Right ventricle myocardium inferior (tissue), 1 donor: Measurements from ENCODE around the gene ODAD2. TPM values are rescaled to one million over a fixed set of nuclear protein-coding genes. Genes with fewer than 3 reads are reported as not detected.
"Not testable (repeated sequence)": the region's sequence is repeated elsewhere in the genome, so short reads cannot be mapped to it uniquely, and the experiment has no call there.

Experiments
- ATAC-seq: fragments of 200-7000 bp; cut with Tn5 transposase; one replicate; pipeline ENCODE4 v1.9.1; 2020; ENCODE audit warnings: mild to moderate bottlenecking, moderate library complexity
- DNase-seq: peaks from one replicate; pipeline ENCODE4 v3.0.0; 2021; ENCODE audit errors: missing footprints
- intact Hi-C: fragments of 100-400 bp; cut with DNase I; formaldehyde crosslinking; loops from one replicate; pipeline ENCODE4 v1.11.0; 2022
- long read RNA-seq: library from polyadenylated mRNA; unstranded; transcript quantifications from one replicate; pipeline ENCODE4 v2.0.0, GENCODE V29; 2021
- total RNA-seq: library from RNA; stranded (reverse); fragmentation: NEBNext Ultra II Directional; extraction: Animal tissue kit (Norgen Biotek cat#: 25700); gene quantifications from one replicate; pipeline ENCODE4 v1.2.1, GENCODE V29; 2021
- donor health status: DM: no; HTN: yes; CAD: no; lungs with severe emphysema.

ODAD2 gene, protein sequence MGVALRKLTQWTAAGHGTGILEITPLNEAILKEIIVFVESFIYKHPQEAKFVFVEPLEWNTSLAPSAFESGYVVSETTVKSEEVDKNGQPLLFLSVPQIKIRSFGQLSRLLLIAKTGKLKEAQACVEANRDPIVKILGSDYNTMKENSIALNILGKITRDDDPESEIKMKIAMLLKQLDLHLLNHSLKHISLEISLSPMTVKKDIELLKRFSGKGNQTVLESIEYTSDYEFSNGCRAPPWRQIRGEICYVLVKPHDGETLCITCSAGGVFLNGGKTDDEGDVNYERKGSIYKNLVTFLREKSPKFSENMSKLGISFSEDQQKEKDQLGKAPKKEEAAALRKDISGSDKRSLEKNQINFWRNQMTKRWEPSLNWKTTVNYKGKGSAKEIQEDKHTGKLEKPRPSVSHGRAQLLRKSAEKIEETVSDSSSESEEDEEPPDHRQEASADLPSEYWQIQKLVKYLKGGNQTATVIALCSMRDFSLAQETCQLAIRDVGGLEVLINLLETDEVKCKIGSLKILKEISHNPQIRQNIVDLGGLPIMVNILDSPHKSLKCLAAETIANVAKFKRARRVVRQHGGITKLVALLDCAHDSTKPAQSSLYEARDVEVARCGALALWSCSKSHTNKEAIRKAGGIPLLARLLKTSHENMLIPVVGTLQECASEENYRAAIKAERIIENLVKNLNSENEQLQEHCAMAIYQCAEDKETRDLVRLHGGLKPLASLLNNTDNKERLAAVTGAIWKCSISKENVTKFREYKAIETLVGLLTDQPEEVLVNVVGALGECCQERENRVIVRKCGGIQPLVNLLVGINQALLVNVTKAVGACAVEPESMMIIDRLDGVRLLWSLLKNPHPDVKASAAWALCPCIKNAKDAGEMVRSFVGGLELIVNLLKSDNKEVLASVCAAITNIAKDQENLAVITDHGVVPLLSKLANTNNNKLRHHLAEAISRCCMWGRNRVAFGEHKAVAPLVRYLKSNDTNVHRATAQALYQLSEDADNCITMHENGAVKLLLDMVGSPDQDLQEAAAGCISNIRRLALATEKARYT
- not detected for total RNA-seq
- long read RNA-seq = 0 reads

DNA sequence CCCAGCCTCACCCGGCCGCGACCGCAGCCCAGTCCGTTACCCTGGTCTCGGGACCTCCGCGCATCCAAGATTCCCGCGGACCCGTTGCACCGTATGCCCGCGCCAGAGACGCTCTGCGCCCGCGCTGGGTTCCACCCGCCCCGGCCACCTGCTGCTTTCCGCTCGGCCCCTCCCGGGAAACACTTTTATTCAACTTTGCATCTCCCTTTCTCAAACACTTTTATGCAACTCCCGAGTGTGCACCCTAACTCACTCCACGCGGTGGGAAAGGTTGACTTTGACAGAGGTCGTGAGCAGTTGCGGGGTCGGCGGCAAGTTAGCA is at the start of gene ODAD2:
TSS of gene ODAD2 (minus strand) at position 126 of the 322 bp plus-strand sequence. CDS start 3,937 bp downstream, outside the sequence.
- DNase-seq = no peak
- intact Hi-C loops = no loop called here
- ATAC-seq = no peak

DNA sequence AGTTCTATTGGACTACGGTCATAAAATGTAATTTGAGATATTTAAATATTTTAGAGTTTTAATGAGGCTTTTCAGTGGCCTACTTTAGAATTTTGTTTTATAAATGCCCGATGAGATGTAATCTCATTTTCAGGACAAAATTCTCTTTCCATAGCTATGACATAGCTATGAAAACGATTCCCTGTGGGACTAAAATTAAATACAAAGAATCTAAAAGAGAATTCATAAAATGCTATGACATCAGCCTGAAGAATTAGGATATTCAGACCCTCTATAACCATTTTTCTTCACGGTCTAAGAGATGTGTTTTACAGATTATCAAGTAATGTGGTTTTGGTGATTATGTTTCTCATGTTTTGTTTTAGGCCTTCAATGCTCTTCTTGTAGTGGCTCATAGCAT is 48.2 kb upstream of the ODAD2 start:
- intact Hi-C loops = no loop called here
- ATAC-seq (no peak), DNase-seq (no peak)

DNA sequence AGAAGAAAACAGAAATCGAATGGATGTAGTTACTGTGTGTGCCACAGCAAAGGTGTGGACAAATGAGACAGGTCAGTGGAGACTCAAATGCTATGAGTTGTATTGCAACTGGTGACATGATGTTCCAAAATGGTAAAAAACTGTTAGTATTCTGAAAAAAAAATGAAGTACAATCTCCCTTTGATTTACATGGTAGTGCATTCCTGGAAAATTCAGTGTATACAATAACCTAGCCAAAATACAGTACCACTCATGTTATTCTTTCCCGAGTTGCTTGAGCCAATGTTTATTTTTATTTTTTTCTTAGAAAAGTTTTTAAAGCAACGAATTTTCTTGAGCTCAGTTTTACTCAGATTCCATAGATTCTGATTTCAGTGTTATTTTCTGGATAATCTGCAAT is 47.7 kb upstream of the ODAD2 start:
- no peak for ATAC-seq
- intact Hi-C loops = no loop called here

DNA sequence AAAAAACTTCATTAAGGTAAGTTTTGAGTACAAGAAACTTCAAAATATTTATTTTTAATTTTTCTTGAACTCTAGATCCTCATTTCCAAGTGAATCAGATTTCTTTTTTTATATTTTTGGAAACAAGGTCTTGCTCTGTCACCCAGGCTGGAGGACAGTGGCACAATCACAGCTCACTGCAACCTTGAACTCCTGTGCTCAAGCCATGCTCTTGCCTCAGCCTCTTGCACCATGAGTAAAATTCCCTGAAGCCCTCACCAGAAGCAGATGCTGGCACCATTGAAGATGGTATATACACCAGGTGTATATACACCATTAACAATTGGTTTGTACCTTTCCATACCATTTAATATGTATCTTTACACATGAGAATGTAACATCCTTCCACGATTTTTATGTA is 45.1 kb upstream of the ODAD2 start:
- intact Hi-C loops = no loop called here
- no peak for ATAC-seq
- no peak for DNase-seq

More for the DNA sequence above, 47.7 kb upstream of the ODAD2 start:
- DNase-seq = no peak

DNA sequence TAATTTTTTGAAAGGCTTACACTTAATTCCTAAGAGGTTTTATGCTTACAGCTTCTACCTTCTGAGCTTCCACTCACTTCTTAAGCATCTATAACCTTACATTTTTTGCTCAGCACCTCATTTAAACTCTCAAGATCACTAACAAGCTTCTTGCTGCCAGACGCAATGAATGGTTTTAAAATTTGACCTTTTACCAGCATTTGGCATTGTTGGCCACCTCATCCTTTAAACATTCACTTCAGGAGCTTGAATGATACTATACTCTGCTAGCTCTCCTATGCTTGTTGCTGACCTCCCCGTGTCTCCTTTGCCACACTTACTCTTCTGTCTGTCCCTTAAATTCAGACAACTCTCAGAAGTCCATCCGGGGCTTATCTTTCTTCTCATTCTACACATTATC is 37.7 kb upstream of the ODAD2 start:
- no peak for ATAC-seq
- intact Hi-C loops = no loop called here
- no peak for DNase-seq

DNA sequence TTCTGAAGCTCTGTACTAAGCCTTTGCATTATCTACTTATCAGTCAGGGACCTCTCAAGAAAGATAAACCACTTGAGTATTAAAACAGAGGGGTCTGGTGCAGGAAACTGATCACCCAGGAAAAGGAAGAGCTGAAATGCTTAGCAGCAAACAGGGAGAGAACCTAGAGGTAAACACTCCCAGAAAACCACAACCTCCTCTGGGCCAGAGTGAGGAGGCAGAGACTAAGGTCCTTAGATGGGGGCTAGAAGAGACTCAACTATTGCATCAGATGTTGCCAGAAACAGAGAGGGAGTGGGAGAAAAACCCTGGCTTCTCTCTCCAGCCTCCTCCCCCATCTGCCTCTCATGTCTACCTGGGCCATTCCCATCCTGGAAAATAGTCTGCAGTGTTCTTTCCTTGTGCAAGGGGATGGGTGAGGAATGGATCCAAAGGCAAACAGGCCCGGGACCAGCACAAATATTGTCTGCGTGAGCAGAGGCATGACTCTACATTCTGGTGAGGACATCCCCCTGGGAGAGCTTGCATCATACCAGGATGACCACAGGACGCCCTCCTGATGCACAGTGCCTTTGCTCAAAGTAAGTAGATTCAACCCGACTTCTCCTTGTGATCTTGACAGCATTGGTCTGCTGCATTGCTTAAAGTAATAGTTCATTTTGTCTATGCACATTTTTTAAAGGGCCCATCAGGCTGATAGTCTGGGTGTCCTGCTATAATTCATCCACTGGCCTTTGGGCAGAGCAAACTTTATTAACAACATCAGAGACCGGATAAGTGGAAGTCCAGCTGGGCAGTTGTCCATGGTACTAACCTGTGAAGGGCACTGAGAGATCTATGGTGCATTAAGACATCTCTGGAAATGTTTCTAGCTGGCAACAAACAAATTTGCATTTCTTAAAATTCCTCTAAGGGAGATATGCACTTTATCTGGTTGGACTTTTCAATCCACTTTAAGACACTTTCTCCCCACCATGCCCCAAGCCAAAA is 22.4 kb upstream of the ODAD2 start:
- DNase-seq = no peak
- intact Hi-C loops = no loop called here

DNA sequence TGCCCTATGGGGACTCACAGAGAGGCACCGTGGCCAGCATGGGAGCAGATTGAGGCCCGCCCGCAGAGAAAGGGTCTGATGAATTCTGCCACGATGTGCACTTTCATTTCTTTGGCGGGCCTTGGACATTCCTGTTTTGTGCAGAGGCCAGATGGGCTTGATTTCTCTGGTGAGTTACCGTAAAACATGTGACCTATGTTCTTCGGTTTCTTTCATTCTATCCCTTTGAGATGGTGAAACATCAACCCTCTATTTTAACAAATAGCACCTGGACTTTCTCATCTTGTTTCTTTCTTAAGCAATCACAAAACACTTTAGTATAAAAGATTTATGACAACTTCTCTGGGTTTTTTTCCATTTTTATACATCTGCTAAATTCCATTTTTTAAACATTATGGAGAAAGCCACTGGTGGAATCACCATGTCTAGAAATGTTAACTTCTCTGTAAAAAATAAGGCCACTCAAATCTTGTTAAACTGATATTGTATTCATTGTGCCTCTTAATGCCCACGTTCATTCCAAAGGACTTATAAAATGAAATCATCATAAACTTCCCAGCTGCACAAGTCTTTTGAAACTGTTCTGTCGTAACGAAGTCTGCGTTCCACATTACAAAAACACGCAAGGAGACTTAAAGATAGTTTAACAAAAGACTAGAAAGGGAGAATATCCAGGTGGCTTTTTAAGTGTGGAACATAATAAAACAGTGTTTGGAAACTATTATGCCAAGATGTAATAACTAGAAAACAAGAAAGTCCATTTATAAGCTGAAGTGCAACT is 21.4 kb upstream of the ODAD2 start:
- no peak for DNase-seq
- intact Hi-C loops = no loop called here
- ATAC-seq = no peak

More for the DNA sequence above, 22.4 kb upstream of the ODAD2 start:
- no peak for ATAC-seq

DNA sequence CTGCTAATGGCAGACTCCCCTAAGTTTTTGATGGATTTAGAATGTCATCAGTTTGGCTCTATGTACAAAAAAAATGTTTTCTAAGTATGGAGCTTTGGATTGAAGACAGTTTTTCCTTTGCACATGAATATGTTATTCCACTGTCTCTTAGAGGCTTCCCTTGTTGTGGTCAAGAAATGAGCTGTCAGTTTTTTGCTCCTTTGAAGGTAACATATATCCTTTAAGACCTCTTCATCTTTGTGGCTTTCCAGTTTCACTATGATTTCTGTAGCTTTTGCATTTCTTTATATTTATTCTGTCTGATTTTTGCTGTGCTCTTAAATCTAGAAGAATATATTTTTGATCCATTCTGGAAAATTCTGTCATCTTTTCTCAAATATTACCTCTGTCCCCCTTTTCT is 15.8 kb upstream of the ODAD2 start:
- no peak for ATAC-seq
- intact Hi-C loops = no loop called here
- no peak for DNase-seq

DNA sequence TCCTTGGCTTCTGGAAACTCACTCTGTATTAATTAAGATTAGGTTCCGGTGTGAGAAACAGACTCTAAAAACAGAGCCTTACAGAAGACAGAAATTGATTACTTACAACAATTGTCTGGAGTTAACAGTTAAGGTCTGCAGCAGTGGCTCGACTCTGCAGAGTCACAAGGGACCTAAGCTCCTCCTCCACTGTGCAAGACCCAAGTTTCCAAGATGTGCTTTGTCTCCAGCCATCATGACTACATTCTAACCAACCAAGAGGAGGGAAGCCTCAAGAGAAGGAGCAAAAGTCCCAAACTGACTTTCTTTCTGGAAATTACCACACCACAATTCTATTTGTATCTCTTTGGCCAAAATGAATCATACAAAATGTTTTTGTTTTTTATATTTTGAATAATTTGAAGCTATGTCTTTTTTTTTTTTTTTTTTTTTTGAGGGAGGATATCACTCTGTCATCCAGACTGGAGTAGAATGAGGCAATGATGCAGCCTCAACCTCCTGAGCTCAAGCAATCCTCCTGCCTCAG is 14.2 kb upstream of the ODAD2 start:
- DNase-seq = no peak
- no peak for ATAC-seq
- intact Hi-C loops = no loop called here

DNA sequence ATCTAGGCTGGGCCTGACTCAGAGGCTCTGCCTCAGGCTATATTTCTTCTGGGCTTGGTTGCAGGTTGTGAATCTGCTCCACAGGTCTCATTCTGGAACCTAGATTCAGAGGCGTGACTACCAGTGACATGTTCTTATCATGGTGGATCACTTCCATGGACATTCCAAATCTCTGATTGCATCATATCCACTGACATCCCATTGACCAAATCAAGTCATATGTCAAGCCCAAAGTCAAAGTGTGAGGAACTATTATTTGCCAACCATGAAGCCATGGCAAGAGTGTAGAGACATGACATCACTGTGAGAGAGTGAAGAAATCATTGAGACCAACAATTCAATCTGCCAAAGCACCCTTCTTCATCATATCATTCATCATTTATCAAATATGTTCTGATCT is 11.9 kb upstream of the ODAD2 start:
- intact Hi-C loops = no loop called here
- ATAC-seq = no peak
- DNase-seq = no peak

DNA sequence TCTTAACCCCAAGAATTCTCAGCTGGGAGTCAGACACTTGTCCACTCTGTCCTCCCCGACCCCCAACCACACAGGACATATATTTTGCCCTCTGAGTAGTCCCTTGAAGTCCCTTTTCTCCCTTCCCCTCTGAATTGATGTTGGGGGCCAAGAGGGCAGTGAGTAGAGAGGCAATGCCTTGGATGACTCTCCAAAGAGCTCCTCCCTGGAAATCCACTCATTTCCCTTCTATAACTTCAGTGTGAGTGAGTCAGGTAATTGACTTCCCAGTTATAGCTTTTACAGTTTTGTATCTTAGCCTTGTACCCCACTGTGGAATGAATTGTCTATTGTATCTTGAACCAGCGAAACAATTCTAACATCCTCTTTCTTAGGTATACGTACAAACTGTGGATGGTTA is 9.2 kb upstream of the ODAD2 start:
- ATAC-seq = no peak
- intact Hi-C loops = no loop called here
- no peak for DNase-seq

DNA sequence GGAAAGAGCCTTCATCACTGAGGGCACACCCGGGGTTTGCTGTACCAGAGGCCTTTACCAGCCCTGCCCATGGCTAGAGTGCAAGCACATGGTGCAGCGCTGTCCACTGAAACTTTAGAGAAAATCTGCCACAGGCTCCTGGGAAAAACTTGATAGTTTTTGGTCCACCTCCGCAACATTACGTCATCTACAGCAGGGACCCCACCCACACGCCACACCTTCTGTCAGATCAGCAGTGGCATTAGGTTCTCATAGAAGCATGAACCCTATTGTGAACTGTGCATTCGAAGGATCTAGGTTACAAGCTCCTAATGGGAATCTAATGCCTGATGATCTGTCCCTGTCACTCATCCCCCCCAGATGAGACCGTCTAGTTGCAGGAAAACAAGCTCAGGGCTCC is 2.5 kb upstream of the ODAD2 start:
- intact Hi-C loops = no loop called here
- DNase-seq (no peak), ATAC-seq (no peak)

DNA sequence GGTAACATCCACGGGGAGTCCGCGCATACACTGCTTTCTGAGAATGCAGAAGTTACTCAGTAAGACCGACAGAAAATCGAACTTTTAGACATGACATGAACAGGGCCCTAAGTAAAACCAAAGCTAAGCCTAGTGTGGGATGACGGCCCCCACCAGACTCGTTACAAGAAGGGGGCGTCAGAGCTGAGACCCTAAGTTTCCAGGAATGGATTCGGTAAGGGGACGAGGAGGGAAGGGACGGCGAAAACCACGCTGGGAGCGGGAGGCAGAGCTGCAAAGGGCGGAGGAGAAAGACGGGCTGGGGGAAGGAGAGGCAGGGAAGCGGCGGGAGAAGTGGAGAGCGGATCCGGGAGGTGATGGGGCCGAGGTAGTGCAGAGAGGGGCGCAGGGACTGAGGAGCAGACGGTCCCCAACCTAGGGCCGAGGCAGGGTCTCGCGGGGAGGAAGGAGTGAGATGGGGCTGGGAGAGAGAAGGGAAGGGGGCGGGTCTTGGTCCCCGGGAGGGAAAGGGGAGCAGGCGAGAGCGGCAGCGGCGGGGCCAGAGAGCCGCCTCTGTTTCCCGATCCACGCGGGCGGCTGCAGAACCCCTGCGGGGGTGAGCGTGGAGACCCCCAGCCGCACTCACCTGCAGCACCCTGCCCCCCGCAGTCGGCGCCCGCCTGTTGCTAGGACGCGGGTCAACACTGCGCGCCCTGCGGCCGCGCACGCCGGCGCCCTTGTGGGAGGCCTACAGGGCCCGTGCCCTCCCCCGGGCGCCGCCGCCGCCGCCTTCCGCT is 513 bp downstream of the ODAD2 start:
- ATAC-seq = peak; percentile 77
- no peak for DNase-seq
- intact Hi-C loops = no loop called here

DNA sequence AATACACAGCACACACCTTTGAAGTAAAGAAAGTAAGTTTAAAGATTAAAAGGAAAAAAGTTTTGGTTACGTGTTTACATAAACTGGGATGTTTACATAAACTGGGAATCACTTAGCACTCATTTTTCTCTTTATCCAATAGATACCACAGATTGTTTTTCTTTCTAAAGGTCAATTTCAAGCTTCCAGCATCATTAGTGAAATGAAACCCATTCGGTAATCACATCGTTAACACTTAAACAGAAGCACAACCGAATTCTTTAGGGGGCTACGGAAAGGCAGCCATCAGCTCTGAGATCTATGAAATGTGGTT is 1.1 kb downstream of the ODAD2 start:
- intact Hi-C loops = no loop called here
- no peak for DNase-seq
- ATAC-seq = no peak

DNA sequence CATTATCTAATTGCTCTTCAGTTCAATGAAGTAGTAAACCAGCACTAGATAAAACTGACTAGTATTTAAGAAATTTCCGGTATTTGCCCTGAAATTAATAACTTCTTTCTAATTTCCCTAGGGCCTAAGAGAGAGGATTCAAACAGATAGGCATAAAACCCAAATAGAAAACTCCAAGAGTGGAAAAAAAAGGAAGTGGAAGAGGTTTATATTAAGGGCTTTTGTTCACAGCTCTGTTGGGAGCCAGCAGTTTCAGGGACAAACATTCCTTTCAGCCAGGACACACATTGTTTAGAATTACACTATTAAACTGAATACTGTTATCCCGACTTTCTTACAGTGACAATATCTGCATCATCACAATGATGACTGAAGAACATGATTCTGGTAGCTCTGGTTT is 3.6 kb downstream of the ODAD2 start:
- no peak for DNase-seq
- intact Hi-C loops = no loop called here
- ATAC-seq = no peak

DNA sequence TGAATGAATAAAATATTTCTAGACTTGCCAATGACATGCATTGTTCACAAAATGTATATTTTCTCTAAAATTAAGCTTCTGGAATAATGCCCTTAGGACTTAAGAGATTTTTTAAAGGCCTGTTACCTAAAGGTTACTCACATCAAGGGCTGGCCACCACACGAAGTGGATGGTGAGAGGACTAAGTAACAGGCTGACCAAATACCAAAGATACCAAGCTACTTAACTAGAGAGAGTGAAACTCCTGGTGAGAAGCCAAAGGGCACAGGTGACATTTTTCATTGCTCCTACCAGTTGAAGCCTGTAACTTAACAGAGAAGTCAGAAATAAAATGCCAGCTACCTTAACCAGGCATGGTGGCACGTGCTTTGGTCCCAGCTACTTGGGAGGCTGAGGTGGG is 9.5 kb downstream of the ODAD2 start:
- ATAC-seq, DNase-seq, intact Hi-C loops: not testable (repeated sequence)

DNA sequence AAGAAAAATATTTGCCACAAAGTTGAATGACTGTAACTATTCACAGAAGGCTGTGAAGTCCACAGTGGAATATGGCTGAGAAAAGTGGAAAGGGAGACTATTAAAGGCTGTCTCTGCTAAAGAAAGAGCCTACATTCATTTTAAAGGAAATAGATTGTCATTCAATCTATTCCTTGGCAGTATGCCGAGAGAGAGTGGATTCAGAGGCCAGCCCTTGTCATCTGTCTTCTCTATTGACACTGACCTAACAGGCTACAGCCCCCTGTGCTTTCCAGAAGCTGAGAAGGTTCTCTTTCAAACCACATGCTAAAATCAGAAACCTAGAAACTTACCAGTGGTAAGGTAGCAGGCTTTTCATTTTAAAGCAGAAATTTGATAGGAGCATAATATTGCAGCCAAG is 12.1 kb downstream of the ODAD2 start:
- intact Hi-C loops = no loop called here
- ATAC-seq = no peak
- DNase-seq = no peak
